ENCODE results near the gene TRIO. TPM values are rescaled to one million over a fixed set of nuclear protein-coding genes. Genes with fewer than 3 reads are reported as not detected.
A peak's percentile ranks its signal among the peaks of the same experiment; 100 is the strongest.
"Not testable (repeated sequence)": the region's sequence is repeated elsewhere in the genome, so short reads cannot be mapped to it uniquely, and the experiment has no call there.

The TRIO gene
- total RNA-seq = 100 to 1,000 TPM; 138 to 408 (median 156) TPM

GRCh38 chr5:14142827-14143545 lies at the start of gene TRIO:
Gene TRIO (plus strand): TSS chr5:14143342. CDS start chr5:14143726, 384 bp downstream.
- Histone ChIP-seq H3K4me3 (peak within 1 kb of the TSS; percentile 74 to 92 (median 86)), H3K36me3 (no peaks in the 10 kb centered on the region), H3K27ac (peak within 1 kb of the TSS; percentile 90 to 97 (median 92)), H3K27me3 (no peaks in the 10 kb centered on the region), H3K9me3 (no peaks in the 10 kb centered on the region), H3K4me1 (peaks cover 25 to 34% (median 30%) of the 10 kb centered on the region in 4 donors)
- ATAC-seq (ENCODE audit: low FRiP score in 2 of 2) (peak; percentile 92 to 94), DNase-seq (peak; percentile 87 to 99)
- WGBS, 2 donors = 0 to 1% methylated on average over 47 to 50 of the region's 79 CpGs
- TF ChIP-seq EP300 (IDR thresholded peaks at IDR 0.05) (no peak), POLR2AphosphoS5 (IDR thresholded peaks at IDR 0.05) (peak in 1 of 2 donors; percentile 60), POLR2A (IDR thresholded peaks at IDR 0.05) (peak in 2 of 4 donors; percentile 59 to 61), CTCF (IDR thresholded peaks at IDR 0.05) (peak in 5 of 6 experiments; percentile 33 to 56 (median 47))

- not testable (repeated sequence) for H3K9me3 ChIP-seq; H3K27me3 ChIP-seq; H3K27ac ChIP-seq; H3K36me3 ChIP-seq; H3K4me3 ChIP-seq; DNase-seq; H3K4me1 ChIP-seq; ATAC-seq (ENCODE audit: low FRiP score in 2 of 2)
- WGBS, 2 donors = 77 to 86% methylated on average over 2 of the region's 2 CpGs
Measured at GRCh38 chr5:14097380-14097779, 45.8 kb upstream of the TRIO start.

GRCh38 chr5:14097998-14098471 lies 45.1 kb upstream of the TRIO start:
- no peaks in the 10 kb centered on the region for H3K9me3 ChIP-seq
- TF ChIP-seq POLR2AphosphoS5 (IDR thresholded peaks at IDR 0.05) (no peak), POLR2A (IDR thresholded peaks at IDR 0.05) (no peak), EP300 (IDR thresholded peaks at IDR 0.05) (no peak), CTCF (IDR thresholded peaks at IDR 0.05) (no peak)
- H3K27ac ChIP-seq = no peak overlapping the region
- no peaks in the 10 kb centered on the region for H3K36me3 ChIP-seq
- ATAC-seq (ENCODE audit: low FRiP score in 2 of 2) (no peak), DNase-seq (no peak)
- H3K4me3 ChIP-seq = no peak overlapping the region
- H3K4me1 ChIP-seq = no peaks in the 10 kb centered on the region
- 70 to 78% methylated on average over 1 of the region's 1 CpG for WGBS, 2 donors
- H3K27me3 ChIP-seq = no peaks in the 10 kb centered on the region

- 91% methylated on average over 10 of the region's 10 CpGs for WGBS, 2 donors
- no peak overlapping the region for H3K4me3 ChIP-seq
- H3K27me3 ChIP-seq = no peaks in the 10 kb centered on the region
- no peaks in the 10 kb centered on the region for H3K4me1 ChIP-seq
- TF ChIP-seq POLR2A (IDR thresholded peaks at IDR 0.05) (no peak), POLR2AphosphoS5 (IDR thresholded peaks at IDR 0.05) (no peak), CTCF (IDR thresholded peaks at IDR 0.05) (no peak), EP300 (IDR thresholded peaks at IDR 0.05) (no peak)
- H3K36me3 ChIP-seq = no peaks in the 10 kb centered on the region
- no peak for ATAC-seq (ENCODE audit: low FRiP score in 2 of 2)
- no peaks in the 10 kb centered on the region for H3K9me3 ChIP-seq
- DNase-seq = no peak
- H3K27ac ChIP-seq = no peak overlapping the region
Measured at GRCh38 chr5:14100281-14100680, 42.9 kb upstream of the TRIO start.

- H3K27me3 ChIP-seq = no peaks in the 10 kb centered on the region
- H3K4me1 ChIP-seq = no peaks in the 10 kb centered on the region
- no peak for TF ChIP-seq EP300 (IDR thresholded peaks at IDR 0.05)
- TF ChIP-seq POLR2A (IDR thresholded peaks at IDR 0.05) = no peak
- TF ChIP-seq CTCF (IDR thresholded peaks at IDR 0.05) = no peak
- no peak for TF ChIP-seq POLR2AphosphoS5 (IDR thresholded peaks at IDR 0.05)
- no peak for DNase-seq
- WGBS, 2 donors = 78% methylated on average over 2 of the region's 2 CpGs; no CpG with 5 or more reads in 1 of the 2 donors
- H3K27ac ChIP-seq = no peak overlapping the region
- H3K4me3 ChIP-seq = no peak overlapping the region
- H3K36me3 ChIP-seq = no peaks in the 10 kb centered on the region
- no peak for ATAC-seq (ENCODE audit: low FRiP score in 2 of 2)
- H3K9me3 ChIP-seq = no peaks in the 10 kb centered on the region
Measured at GRCh38 chr5:14101922-14102321, 41.2 kb upstream of the TRIO start.

Data from upper lobe of left lung (tissue), 6 donors.